Measurements from ENCODE around the gene TTC39B.
A peak's percentile ranks its signal among the peaks of the same experiment; 100 is the strongest.

The TTC39B gene

DNA sequence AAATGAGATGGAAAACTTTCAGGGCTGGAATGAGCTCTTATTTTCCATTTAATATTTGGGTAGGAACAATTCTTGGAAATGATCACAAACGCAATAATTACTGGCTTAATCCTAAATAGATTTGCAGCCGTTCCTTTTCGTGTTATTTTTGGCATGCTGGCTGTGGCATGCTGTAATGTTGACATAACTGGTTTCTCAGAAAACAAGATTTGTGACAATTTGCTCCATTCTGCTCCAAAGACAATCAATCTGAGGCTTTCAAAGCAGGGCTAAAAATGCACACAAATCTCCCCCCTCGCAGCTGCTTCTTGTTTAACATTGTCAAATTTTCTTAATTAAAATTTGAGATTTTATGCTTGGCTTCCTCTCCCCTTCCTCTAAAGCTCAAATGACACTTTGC is 151.2 kb downstream of the TTC39B start:
- TF ChIP-seq CEBPB (IDR thresholded peaks at IDR 0.05) (no peak), NFIC (IDR thresholded peaks at IDR 0.05) (peak; percentile 54)

DNA sequence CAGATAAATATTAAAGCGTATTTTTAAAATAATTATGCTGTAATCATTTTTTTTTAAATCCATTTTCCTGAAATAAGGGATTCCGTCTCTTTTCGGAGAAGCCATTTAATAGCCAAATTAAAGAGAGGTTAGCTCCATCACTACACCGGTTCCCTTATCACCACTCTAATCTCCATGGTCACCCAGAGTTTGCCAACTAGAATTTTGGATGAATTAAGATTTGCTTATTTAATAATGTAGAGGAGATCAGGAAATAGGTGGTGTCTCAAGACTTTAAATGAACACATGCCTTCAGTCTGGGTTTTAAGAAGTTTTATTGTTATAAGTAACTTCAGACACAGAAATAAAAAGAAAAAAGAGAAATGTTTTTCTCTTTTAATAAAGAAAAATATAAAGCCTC is 151.7 kb downstream of the TTC39B start:
- TF ChIP-seq CEBPB (IDR thresholded peaks at IDR 0.05) (no peak), EP300 (IDR thresholded peaks at IDR 0.05; ENCODE audit: borderline replicate concordance) (no peak), EGR1 (IDR thresholded peaks at IDR 0.05) (no peak), FOXM1 (IDR thresholded peaks at IDR 0.05; ENCODE audit: borderline replicate concordance, low read depth) (no peak), YY1 (IDR thresholded peaks at IDR 0.05; ENCODE audit: low read depth) (no peak), TCF12 (IDR thresholded peaks at IDR 0.05; ENCODE audit: low read depth) (no peak), TEAD4 (IDR thresholded peaks at IDR 0.05) (no peak), NFIC (IDR thresholded peaks at IDR 0.05) (no peak), ZBTB7A (IDR thresholded peaks at IDR 0.05; ENCODE audit: low read depth) (no peak), CREB1 (IDR thresholded peaks at IDR 0.05; ENCODE audit: low read depth) (no peak), RAD21 (IDR thresholded peaks at IDR 0.05; ENCODE audit: low read depth) (no peak), TAF1 (IDR thresholded peaks at IDR 0.05; ENCODE audit: low read depth) (no peak)
- TF ChIP-seq, protein P1, sequence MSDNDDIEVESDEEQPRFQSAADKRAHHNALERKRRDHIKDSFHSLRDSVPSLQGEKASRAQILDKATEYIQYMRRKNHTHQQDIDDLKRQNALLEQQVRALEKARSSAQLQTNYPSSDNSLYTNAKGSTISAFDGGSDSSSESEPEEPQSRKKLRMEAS (IDR thresholded peaks at IDR 0.05) = no peak
- TF ChIP-seq, protein P2, sequence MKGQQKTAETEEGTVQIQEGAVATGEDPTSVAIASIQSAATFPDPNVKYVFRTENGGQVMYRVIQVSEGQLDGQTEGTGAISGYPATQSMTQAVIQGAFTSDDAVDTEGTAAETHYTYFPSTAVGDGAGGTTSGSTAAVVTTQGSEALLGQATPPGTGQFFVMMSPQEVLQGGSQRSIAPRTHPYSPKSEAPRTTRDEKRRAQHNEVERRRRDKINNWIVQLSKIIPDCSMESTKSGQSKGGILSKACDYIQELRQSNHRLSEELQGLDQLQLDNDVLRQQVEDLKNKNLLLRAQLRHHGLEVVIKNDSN (IDR thresholded peaks at IDR 0.05) = no peak
- TF ChIP-seq, protein P3, sequence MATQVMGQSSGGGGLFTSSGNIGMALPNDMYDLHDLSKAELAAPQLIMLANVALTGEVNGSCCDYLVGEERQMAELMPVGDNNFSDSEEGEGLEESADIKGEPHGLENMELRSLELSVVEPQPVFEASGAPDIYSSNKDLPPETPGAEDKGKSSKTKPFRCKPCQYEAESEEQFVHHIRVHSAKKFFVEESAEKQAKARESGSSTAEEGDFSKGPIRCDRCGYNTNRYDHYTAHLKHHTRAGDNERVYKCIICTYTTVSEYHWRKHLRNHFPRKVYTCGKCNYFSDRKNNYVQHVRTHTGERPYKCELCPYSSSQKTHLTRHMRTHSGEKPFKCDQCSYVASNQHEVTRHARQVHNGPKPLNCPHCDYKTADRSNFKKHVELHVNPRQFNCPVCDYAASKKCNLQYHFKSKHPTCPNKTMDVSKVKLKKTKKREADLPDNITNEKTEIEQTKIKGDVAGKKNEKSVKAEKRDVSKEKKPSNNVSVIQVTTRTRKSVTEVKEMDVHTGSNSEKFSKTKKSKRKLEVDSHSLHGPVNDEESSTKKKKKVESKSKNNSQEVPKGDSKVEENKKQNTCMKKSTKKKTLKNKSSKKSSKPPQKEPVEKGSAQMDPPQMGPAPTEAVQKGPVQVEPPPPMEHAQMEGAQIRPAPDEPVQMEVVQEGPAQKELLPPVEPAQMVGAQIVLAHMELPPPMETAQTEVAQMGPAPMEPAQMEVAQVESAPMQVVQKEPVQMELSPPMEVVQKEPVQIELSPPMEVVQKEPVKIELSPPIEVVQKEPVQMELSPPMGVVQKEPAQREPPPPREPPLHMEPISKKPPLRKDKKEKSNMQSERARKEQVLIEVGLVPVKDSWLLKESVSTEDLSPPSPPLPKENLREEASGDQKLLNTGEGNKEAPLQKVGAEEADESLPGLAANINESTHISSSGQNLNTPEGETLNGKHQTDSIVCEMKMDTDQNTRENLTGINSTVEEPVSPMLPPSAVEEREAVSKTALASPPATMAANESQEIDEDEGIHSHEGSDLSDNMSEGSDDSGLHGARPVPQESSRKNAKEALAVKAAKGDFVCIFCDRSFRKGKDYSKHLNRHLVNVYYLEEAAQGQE (IDR thresholded peaks at IDR 0.05; ENCODE audit: low read depth) = no peak

DNA sequence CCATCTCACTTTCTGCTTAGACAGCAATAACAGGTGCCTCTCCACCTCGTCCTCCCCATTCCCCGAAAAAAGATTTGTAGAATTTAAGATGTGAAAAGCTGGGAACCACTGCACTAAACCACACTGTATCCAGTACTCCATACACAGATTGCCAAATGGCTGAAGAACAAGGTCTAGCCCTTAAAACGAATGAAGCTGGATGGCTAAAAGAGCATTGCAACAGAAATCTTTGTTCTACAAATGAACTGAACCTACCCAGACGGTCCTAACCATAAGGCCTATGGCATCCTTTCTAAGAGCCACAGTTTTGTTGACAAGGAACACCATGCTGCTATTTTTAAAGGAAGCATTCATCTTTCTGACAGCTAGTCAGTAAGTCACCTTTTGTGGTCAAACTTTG is 152.3 kb downstream of the TTC39B start:
- TF ChIP-seq YY1 (IDR thresholded peaks at IDR 0.05; ENCODE audit: low read depth) (no peak), CEBPB (IDR thresholded peaks at IDR 0.05) (no peak), TEAD4 (IDR thresholded peaks at IDR 0.05) (no peak), EP300 (IDR thresholded peaks at IDR 0.05; ENCODE audit: borderline replicate concordance) (no peak), TAF1 (IDR thresholded peaks at IDR 0.05; ENCODE audit: low read depth) (no peak), FOXM1 (IDR thresholded peaks at IDR 0.05; ENCODE audit: borderline replicate concordance, low read depth) (no peak)
- TF ChIP-seq, protein P1 (IDR thresholded peaks at IDR 0.05) = no peak

DNA sequence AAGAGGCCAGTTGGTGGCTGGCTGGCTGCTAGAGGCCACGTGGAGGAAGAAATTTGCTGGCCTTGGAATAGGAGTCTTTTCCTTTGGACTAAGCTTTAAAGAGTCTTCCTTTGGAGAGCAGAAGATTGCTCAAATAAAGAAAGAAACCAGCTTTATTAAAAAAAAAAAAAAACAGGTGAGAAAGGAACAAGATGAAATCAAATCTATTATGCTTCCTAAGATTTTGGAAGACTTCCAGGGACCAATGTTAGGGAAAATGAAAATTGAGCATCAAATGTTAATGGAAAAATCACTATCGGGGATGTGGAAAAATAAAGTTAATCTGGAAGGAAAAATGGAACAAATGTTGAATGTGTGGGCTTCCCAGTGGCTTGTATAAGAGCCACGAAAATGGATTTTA is 153.1 kb downstream of the TTC39B start:
- TF ChIP-seq FOXM1 (IDR thresholded peaks at IDR 0.05; ENCODE audit: borderline replicate concordance, low read depth) = no peak
- TF ChIP-seq RAD21 (IDR thresholded peaks at IDR 0.05; ENCODE audit: low read depth) = no peak
- no peak for TF ChIP-seq ZBTB7A (IDR thresholded peaks at IDR 0.05; ENCODE audit: low read depth)
- TF ChIP-seq, protein P2 (IDR thresholded peaks at IDR 0.05) = no peak
- no peak for TF ChIP-seq TAF1 (IDR thresholded peaks at IDR 0.05; ENCODE audit: low read depth)
- no peak for TF ChIP-seq NFIC (IDR thresholded peaks at IDR 0.05)
- TF ChIP-seq, protein P3 (IDR thresholded peaks at IDR 0.05; ENCODE audit: low read depth) = no peak
- no peak for TF ChIP-seq TCF12 (IDR thresholded peaks at IDR 0.05; ENCODE audit: low read depth)
- TF ChIP-seq CEBPB (IDR thresholded peaks at IDR 0.05) = no peak

DNA sequence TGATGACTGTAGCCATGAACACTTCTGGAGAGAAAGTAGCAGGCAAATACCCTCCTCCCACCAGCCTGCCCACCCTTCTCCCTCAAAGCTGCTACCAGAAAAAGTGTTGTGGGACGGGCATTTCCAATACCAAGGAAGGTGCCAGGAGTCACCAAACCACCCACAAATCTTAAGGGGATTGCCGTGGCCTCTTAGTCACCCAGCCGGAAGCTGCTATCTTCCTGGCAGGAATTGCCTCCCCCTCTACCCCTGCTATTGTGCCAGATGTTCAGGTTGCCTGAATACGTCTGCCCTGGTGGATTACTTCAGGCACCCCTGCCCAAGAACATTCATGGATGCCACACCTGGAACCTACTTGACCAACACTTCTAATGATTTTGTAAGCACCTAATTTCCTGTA is 156.1 kb downstream of the TTC39B start:
- TF ChIP-seq EP300 (IDR thresholded peaks at IDR 0.05; ENCODE audit: borderline replicate concordance) (no peak), EGR1 (IDR thresholded peaks at IDR 0.05) (no peak), FOXM1 (IDR thresholded peaks at IDR 0.05; ENCODE audit: borderline replicate concordance, low read depth) (no peak), TAF1 (IDR thresholded peaks at IDR 0.05; ENCODE audit: low read depth) (no peak)

DNA sequence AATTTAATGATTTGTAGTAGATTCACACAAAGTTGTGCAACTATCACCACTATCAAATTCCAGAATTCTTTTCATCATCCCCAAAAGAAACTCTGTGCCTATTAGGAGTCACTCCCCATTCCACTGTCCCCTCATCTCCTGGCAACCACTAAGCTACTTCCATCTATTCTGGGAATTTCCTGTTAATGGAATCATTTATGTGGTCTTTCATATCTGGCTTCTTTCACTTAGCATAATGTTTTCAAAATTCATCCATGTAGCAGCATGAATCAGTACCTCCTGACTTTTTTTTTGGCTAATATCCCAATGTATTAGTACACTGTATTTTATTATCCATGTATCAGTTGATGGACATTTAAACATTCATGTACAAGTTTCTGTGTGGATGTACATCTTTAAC is 157.6 kb downstream of the TTC39B start:
- TF ChIP-seq, protein P3 (IDR thresholded peaks at IDR 0.05; ENCODE audit: low read depth) = no peak
- TF ChIP-seq YY1 (IDR thresholded peaks at IDR 0.05; ENCODE audit: low read depth) = no peak
- no peak for TF ChIP-seq ZBTB7A (IDR thresholded peaks at IDR 0.05; ENCODE audit: low read depth)
- no peak for TF ChIP-seq TAF1 (IDR thresholded peaks at IDR 0.05; ENCODE audit: low read depth)
- TF ChIP-seq CREB1 (IDR thresholded peaks at IDR 0.05; ENCODE audit: low read depth) = no peak
- TF ChIP-seq EGR1 (IDR thresholded peaks at IDR 0.05) = no peak
- no peak for TF ChIP-seq CEBPB (IDR thresholded peaks at IDR 0.05)
- no peak for TF ChIP-seq NFIC (IDR thresholded peaks at IDR 0.05)
- TF ChIP-seq, protein P2 (IDR thresholded peaks at IDR 0.05) = no peak
- TF ChIP-seq, protein P1 (IDR thresholded peaks at IDR 0.05) = no peak
- no peak for TF ChIP-seq RAD21 (IDR thresholded peaks at IDR 0.05; ENCODE audit: low read depth)
- TF ChIP-seq EP300 (IDR thresholded peaks at IDR 0.05; ENCODE audit: borderline replicate concordance) = no peak
- no peak for TF ChIP-seq TEAD4 (IDR thresholded peaks at IDR 0.05)
- TF ChIP-seq FOXM1 (IDR thresholded peaks at IDR 0.05; ENCODE audit: borderline replicate concordance, low read depth) = no peak
- no peak for TF ChIP-seq TCF12 (IDR thresholded peaks at IDR 0.05; ENCODE audit: low read depth)

Data from Ishikawa (cell line).